ENCODE data around the gene NT5DC3. TPM values are rescaled to one million over a fixed set of nuclear protein-coding genes. Genes with fewer than 3 reads are reported as not detected.

Gene NT5DC3
- total and polyA plus RNA-seq, 2 donors (not counting 3 experiments of a cell fraction or from before 2014, with no cell fraction given) = 1.5 to 6.7 TPM

- no peaks in the 10 kb centered on the region for H3K9me3 ChIP-seq (replicated peaks; ENCODE audit: control insufficient read depth, insufficient read depth, low read length)
- H3K27ac ChIP-seq (ENCODE audit: insufficient read depth, low read depth, low read length) = no peak overlapping the region
- dilution Hi-C loops (cut with MboI; ENCODE audit: extremely low pct_ligation_motif_present, low sequenced_read_pairs) = no loop called here
- no peak for TF ChIP-seq EZH2 (IDR thresholded peaks at IDR 0.05; ENCODE audit: borderline replicate concordance, low read depth, low read length, severe bottlenecking)
- TF ChIP-seq, protein P1, sequence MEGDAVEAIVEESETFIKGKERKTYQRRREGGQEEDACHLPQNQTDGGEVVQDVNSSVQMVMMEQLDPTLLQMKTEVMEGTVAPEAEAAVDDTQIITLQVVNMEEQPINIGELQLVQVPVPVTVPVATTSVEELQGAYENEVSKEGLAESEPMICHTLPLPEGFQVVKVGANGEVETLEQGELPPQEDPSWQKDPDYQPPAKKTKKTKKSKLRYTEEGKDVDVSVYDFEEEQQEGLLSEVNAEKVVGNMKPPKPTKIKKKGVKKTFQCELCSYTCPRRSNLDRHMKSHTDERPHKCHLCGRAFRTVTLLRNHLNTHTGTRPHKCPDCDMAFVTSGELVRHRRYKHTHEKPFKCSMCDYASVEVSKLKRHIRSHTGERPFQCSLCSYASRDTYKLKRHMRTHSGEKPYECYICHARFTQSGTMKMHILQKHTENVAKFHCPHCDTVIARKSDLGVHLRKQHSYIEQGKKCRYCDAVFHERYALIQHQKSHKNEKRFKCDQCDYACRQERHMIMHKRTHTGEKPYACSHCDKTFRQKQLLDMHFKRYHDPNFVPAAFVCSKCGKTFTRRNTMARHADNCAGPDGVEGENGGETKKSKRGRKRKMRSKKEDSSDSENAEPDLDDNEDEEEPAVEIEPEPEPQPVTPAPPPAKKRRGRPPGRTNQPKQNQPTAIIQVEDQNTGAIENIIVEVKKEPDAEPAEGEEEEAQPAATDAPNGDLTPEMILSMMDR (IDR thresholded peaks at IDR 0.05; ENCODE audit: extremely low read depth in 1 of 2, insufficient read depth in 1 of 2, low read depth in 1 of 2, low read length in 2 of 2) = no peak
- TF ChIP-seq MAX (IDR thresholded peaks at IDR 0.05; ENCODE audit: insufficient read depth, insufficient read length) = no peak
- no peaks in the 10 kb centered on the region for H3K27me3 ChIP-seq (ENCODE audit: control insufficient read depth in 2 of 2, insufficient read depth in 2 of 2, low read length in 2 of 2)
- H3K79me2 ChIP-seq (ENCODE audit: control insufficient read depth, insufficient read depth, low read length) = no peaks in the 10 kb centered on the region
- DNase-seq (ENCODE audit: low read depth, low spot score) (no peak), FAIRE-seq (no peak)
- no peaks in the 10 kb centered on the region for H3K36me3 ChIP-seq (ENCODE audit: control insufficient read depth in 2 of 2, extremely low read depth in 1 of 2, insufficient read depth in 2 of 2, low read length in 2 of 2)
- H3K4me1 ChIP-seq (ENCODE audit: control insufficient read depth, extremely low read depth, insufficient read depth, low read length) = no peaks in the 10 kb centered on the region
- POLR2A ChIA-PET = no interaction called here
- no peak overlapping the region for H3K4me2 ChIP-seq (ENCODE audit: insufficient read depth, low read length)
- H2AFZ ChIP-seq (ENCODE audit: low read depth, low read length) = no peak overlapping the region
- H3K9ac ChIP-seq (replicated peaks; ENCODE audit: extremely low read depth, insufficient read depth, low read length) = no peak overlapping the region
- no peaks in the 10 kb centered on the region for H4K20me1 ChIP-seq (replicated peaks; ENCODE audit: control insufficient read depth, extremely low read depth, insufficient read depth, low read length)
- CTCF ChIA-PET = interaction anchor here (0.8 kb wide), 2 partner anchors 15 to 85 kb away, joined by 3 read pairs; no protein-coding TSS in a partner anchor
- no TSS peak for BruUV-seq (replicated peaks)
- intact Hi-C loops (cut with micrococcal nuclease) = no loop called here
- no peak overlapping the region for H3K4me3 ChIP-seq (replicated peaks in 1 of 3; ENCODE audit: insufficient read depth in 1 of 3, low read depth in 1 of 3, low read length in 3 of 3)
- no peaks in the 10 kb centered on the region for H3K9me1 ChIP-seq (replicated peaks; ENCODE audit: control insufficient read depth, extremely low read depth, insufficient read depth, low read length)
Measured at GRCh38 chr12:103785243-103786031, 55.6 kb downstream of the NT5DC3 start.

All from endothelial cell of umbilical vein (primary cell).